Mesenchymal stem cell (in vitro differentiated cells and primary cell): Measurements from ENCODE around the gene TBC1D14.
A peak's percentile ranks its signal among the peaks of the same experiment; 100 is the strongest.

Source experiments
- DNase-seq: peaks from one replicate; pipeline ENCODE4 v3.0.0-alpha.2; 2013
- H2AFZ ChIP-seq: one replicate; pipeline ENCODE4 v1.6.1; 2013; ENCODE audit warnings: low read depth, mild to moderate bottlenecking, control low read depth, inconsistent platforms, low read length, moderate library complexity
- H2AK5ac ChIP-seq: 2 replicates; pipeline ENCODE4 v1.6.1; 2013; ENCODE audit warnings: low read length, moderate library complexity, mild to moderate bottlenecking, inconsistent platforms; ENCODE audit not compliant: severe bottlenecking
- H2BK120ac ChIP-seq: one replicate; pipeline ENCODE4 v1.6.1; 2013; ENCODE audit warnings: low read depth, mild to moderate bottlenecking, inconsistent platforms, low read length, moderate library complexity
- H2BK12ac ChIP-seq, 2 experiments: one replicate each; pipeline ENCODE4 v1.6.1; 2013; ENCODE audit warnings: inconsistent platforms in 2 of 2, low read length in 2 of 2, mild to moderate bottlenecking in 2 of 2, moderate library complexity in 2 of 2, control low read depth in 1 of 2
- H2BK15ac ChIP-seq: one replicate; pipeline ENCODE4 v1.6.1; 2013; ENCODE audit warnings: mild to moderate bottlenecking, low read depth, inconsistent platforms; ENCODE audit not compliant: poor library complexity, severe bottlenecking
- H2BK5ac ChIP-seq: 2 replicates; pipeline ENCODE4 v1.6.1; 2013; ENCODE audit warnings: low read depth, mild to moderate bottlenecking, low read length, control low read depth, inconsistent platforms; ENCODE audit not compliant: poor library complexity, severe bottlenecking
- H3K14ac ChIP-seq, 2 experiments: one replicate each; pipeline ENCODE4 v1.6.1; 2013; ENCODE audit warnings: inconsistent platforms in 2 of 2, low read length in 2 of 2, control low read depth in 1 of 2, mild to moderate bottlenecking in 1 of 2, moderate library complexity in 1 of 2
- H3K18ac ChIP-seq, 2 experiments: one replicate each; pipeline ENCODE4 v1.6.1; 2013; ENCODE audit warnings: inconsistent platforms in 2 of 2, low read length in 2 of 2, control low read depth in 1 of 2, low read depth in 1 of 2, mild to moderate bottlenecking in 1 of 2
- H3K23ac ChIP-seq, 2 experiments: one replicate each; pipeline ENCODE4 v1.6.1; 2013; ENCODE audit warnings: inconsistent platforms in 2 of 2, low read length in 2 of 2, mild to moderate bottlenecking in 2 of 2, moderate library complexity in 2 of 2, control low read depth in 1 of 2
- H3K27ac ChIP-seq: 2 replicates; pipeline ENCODE4 v1.5.1; 2013; ENCODE audit warnings: mild to moderate bottlenecking, moderate library complexity, low read length, control low read depth, inconsistent platforms; ENCODE audit not compliant: poor library complexity, severe bottlenecking
- H3K27me3 ChIP-seq, 2 experiments: 2 replicates each; pipeline versions ENCODE4 v1.6.1 to v1.7.0; 2013; ENCODE audit warnings: low read length in 2 of 2, mild to moderate bottlenecking in 2 of 2, moderate library complexity in 2 of 2, control low read depth in 1 of 2, inconsistent platforms in 1 of 2; ENCODE audit not compliant: control insufficient read depth in 1 of 2, insufficient read depth in 1 of 2
- H3K36me3 ChIP-seq, 2 experiments: 2 replicates each; pipeline versions ENCODE4 v1.6.1 to v1.7.0; 2013; ENCODE audit warnings: low read length in 2 of 2, control low read depth in 1 of 2, inconsistent platforms in 1 of 2, low read depth in 1 of 2, mild to moderate bottlenecking in 1 of 2; ENCODE audit not compliant: insufficient read depth in 2 of 2, control insufficient read depth in 1 of 2
- H3K4ac ChIP-seq, 2 experiments: one replicate each; pipeline ENCODE4 v1.6.1; 2013; ENCODE audit warnings: inconsistent platforms in 2 of 2, low read length in 2 of 2, mild to moderate bottlenecking in 2 of 2, moderate library complexity in 2 of 2, control low read depth in 1 of 2, low read depth in 1 of 2
- H3K4me1 ChIP-seq: 2 replicates; pipeline ENCODE4 v1.6.1; 2013; ENCODE audit warnings: low read depth, low read length, control low read depth; ENCODE audit not compliant: control insufficient read depth, insufficient read depth
- H3K4me2 ChIP-seq: 2 replicates; pipeline ENCODE4 v1.6.1; 2013; ENCODE audit warnings: low read length, mild to moderate bottlenecking, inconsistent platforms; ENCODE audit not compliant: poor library complexity, severe bottlenecking
- H3K4me3 ChIP-seq, 2 experiments: 2 replicates each; pipeline versions ENCODE4 v1.5.1 to v1.7.0; 2013; ENCODE audit warnings: low read length in 2 of 2, mild to moderate bottlenecking in 2 of 2, control low read depth in 1 of 2, low read depth in 1 of 2; ENCODE audit not compliant: insufficient read depth in 1 of 2
- H3K79me1 ChIP-seq: replicated peaks from 2 replicates; pipeline ENCODE4 v1.6.1; 2013; ENCODE audit warnings: mild to moderate bottlenecking, control low read depth, low read length, inconsistent platforms; ENCODE audit not compliant: poor library complexity, severe bottlenecking
- H3K9ac ChIP-seq: 2 replicates; pipeline ENCODE4 v1.7.0; 2013; ENCODE audit warnings: mild to moderate bottlenecking, low read length, moderate library complexity
- H3K9me3 ChIP-seq: 2 replicates; pipeline ENCODE4 v1.7.0; 2013; ENCODE audit warnings: mild to moderate bottlenecking, low read length; ENCODE audit not compliant: control insufficient read depth
- H4K8ac ChIP-seq: one replicate; pipeline ENCODE4 v1.6.1; 2013; ENCODE audit warnings: inconsistent platforms, mild to moderate bottlenecking, low read length, moderate library complexity
- H4K91ac ChIP-seq: one replicate; pipeline ENCODE4 v1.6.1; 2013; ENCODE audit warnings: mild to moderate bottlenecking, low read length, inconsistent platforms
- WGBS: methylation state at CpG from one replicate; pipeline ENCODE4 v1.1.7; 2013; ENCODE audit warnings: mixed read lengths; 5-methylcytosine and 5-hydroxymethylcytosine counted together

TBC1D14 gene

GRCh38 chr4:6925357-6925836 lies 15.8 kb downstream of the TBC1D14 start:
- Histone ChIP-seq H2BK5ac (no peak overlapping the region), H2BK12ac (no peak overlapping the region), H4K8ac (no peak overlapping the region), H4K91ac (no peak overlapping the region), H3K9me3 (no peaks in the 10 kb centered on the region), H2BK120ac (no peak overlapping the region), H3K4me1 (peaks cover 11% of the 10 kb centered on the region), H3K18ac (no peak overlapping the region), H3K14ac (no peak overlapping the region), H2BK15ac (no peak overlapping the region), H3K27ac (no peak overlapping the region), H3K36me3 (peaks cover 21 to 38% of the 10 kb centered on the region in 2 experiments), H3K79me1 (peaks cover 52% of the 10 kb centered on the region), H3K9ac (no peak overlapping the region), H3K27me3 (no peaks in the 10 kb centered on the region), H2AFZ (no peak overlapping the region), H3K4ac (no peak overlapping the region), H2AK5ac (no peak overlapping the region), H3K4me2 (no peak overlapping the region), H3K4me3 (no peak overlapping the region), H3K23ac (no peak overlapping the region)
- whole genome bisulfite sequencing: 96% methylated on average over 14 of the region's 14 CpGs
- no peak for DNase-seq

- Histone ChIP-seq H3K4me1 (peaks cover 11% of the 10 kb centered on the region), H2AK5ac (no peak overlapping the region), H4K91ac (peak overlapping the region; percentile 69), H4K8ac (peak overlapping the region; percentile 40), H3K27ac (no peak overlapping the region), H3K4me2 (no peak overlapping the region), H3K4ac (no peak overlapping the region), H3K27me3 (no peaks in the 10 kb centered on the region), H3K9ac (no peak overlapping the region), H2BK5ac (no peak overlapping the region), H3K23ac (no peak overlapping the region), H2AFZ (no peak overlapping the region), H2BK12ac (no peak overlapping the region), H2BK120ac (no peak overlapping the region), H2BK15ac (no peak overlapping the region), H3K14ac (no peak overlapping the region), H3K4me3 (no peak overlapping the region), H3K79me1 (peaks cover 52% of the 10 kb centered on the region), H3K9me3 (no peaks in the 10 kb centered on the region), H3K18ac (no peak overlapping the region), H3K36me3 (peaks cover 21 to 38% of the 10 kb centered on the region in 2 experiments)
- 96% methylated on average over 19 of the region's 19 CpGs for WGBS
- DNase-seq: no peak
Observed at GRCh38 chr4:6926081-6926480, 16.5 kb downstream of the TBC1D14 start.

- H2BK12ac ChIP-seq: peak overlapping the region in 1 of 2 experiments; percentile 45
- H3K27ac ChIP-seq: no peak overlapping the region
- H3K9me3 ChIP-seq: no peaks in the 10 kb centered on the region
- no peak overlapping the region for H3K4me2 ChIP-seq
- WGBS: 53% methylated on average over 13 of the region's 13 CpGs
- no peak overlapping the region for H3K9ac ChIP-seq
- H3K27me3 ChIP-seq: no peaks in the 10 kb centered on the region
- H3K79me1 ChIP-seq: peaks cover 56% of the 10 kb centered on the region
- H3K4me3 ChIP-seq: no peak overlapping the region
- no peak overlapping the region for H2AK5ac ChIP-seq
- DNase-seq: peak; percentile 84
- H2BK15ac ChIP-seq: peak overlapping the region; percentile 31
- H3K36me3 ChIP-seq: peaks cover 21 to 38% of the 10 kb centered on the region in 2 experiments
- peak overlapping the region in 1 of 2 experiments; percentile 67 for H3K18ac ChIP-seq
- no peak overlapping the region for H4K91ac ChIP-seq
- no peak overlapping the region for H4K8ac ChIP-seq
- no peak overlapping the region for H2BK120ac ChIP-seq
- H3K4me1 ChIP-seq: peaks cover 14% of the 10 kb centered on the region
- no peak overlapping the region for H2AFZ ChIP-seq
- H3K14ac ChIP-seq: peak overlapping the region in 1 of 2 experiments; percentile 26
- H3K4ac ChIP-seq: peak overlapping the region in 1 of 2 experiments; percentile 24
- no peak overlapping the region for H2BK5ac ChIP-seq
- no peak overlapping the region for H3K23ac ChIP-seq
Observed at GRCh38 chr4:6926681-6927478, 17.3 kb downstream of the TBC1D14 start.

- H3K27me3 ChIP-seq: no peaks in the 10 kb centered on the region
- H3K18ac ChIP-seq: no peak overlapping the region
Observed at GRCh38 chr4:6928081-6928480, 18.5 kb downstream of the TBC1D14 start.

More at GRCh38 chr4:6928081-6928480, 18.5 kb downstream of the TBC1D14 start:
- H3K79me1 ChIP-seq: peaks cover 55% of the 10 kb centered on the region
- H3K14ac ChIP-seq: no peak overlapping the region
- no peak overlapping the region for H4K8ac ChIP-seq
- no peak for DNase-seq
- peaks cover 21 to 38% of the 10 kb centered on the region in 2 experiments for H3K36me3 ChIP-seq
- no peak overlapping the region for H3K9ac ChIP-seq
- no peak overlapping the region for H2BK12ac ChIP-seq
- H2BK120ac ChIP-seq: no peak overlapping the region
- H2BK5ac ChIP-seq: no peak overlapping the region
- no peak overlapping the region for H4K91ac ChIP-seq
- no peak overlapping the region for H2AK5ac ChIP-seq
- WGBS: 95% methylated on average over 4 of the region's 4 CpGs
- no peak overlapping the region for H2AFZ ChIP-seq
- peaks cover 14% of the 10 kb centered on the region for H3K4me1 ChIP-seq
- H3K4me2 ChIP-seq: no peak overlapping the region
- H2BK15ac ChIP-seq: no peak overlapping the region
- no peak overlapping the region for H3K4me3 ChIP-seq
- no peak overlapping the region for H3K27ac ChIP-seq
- no peak overlapping the region for H3K4ac ChIP-seq
- H3K23ac ChIP-seq: no peak overlapping the region
- H3K9me3 ChIP-seq: no peaks in the 10 kb centered on the region
